GM18511 (cell line): Measurements from ENCODE around the gene ZNF280B.
"Not testable (repeated sequence)": the region's sequence is repeated elsewhere in the genome, so short reads cannot be mapped to it uniquely, and the experiment has no call there.

ENCODE experiments used
- ATAC-seq: cut with Tn5 transposase; IDR thresholded peaks from one replicate; pipeline ENCODE4 v1.9.1; 2021; ENCODE audit warnings: mild to moderate bottlenecking, moderate library complexity; ENCODE audit not compliant: unreplicated experiment

Gene ZNF280B

DNA sequence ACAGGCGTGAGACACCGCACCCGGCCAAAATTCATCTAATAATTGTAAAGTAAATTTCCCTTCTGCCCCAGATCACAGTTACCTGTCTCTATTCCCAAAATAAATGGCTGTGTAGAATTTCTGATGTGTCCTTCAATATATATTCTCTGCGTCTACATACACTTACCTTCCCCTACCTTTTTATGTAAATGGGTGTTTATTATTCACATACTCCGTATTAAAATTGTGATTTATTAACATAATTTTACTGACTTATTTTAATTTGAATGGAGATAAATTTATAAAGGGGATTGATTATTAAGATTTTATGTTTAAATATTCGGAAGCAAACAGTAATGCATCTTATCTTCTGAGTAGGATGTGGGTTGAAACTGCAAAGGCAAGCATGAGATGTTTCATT, 28.0 kb upstream of the ZNF280B start:
- ATAC-seq = no peak

DNA sequence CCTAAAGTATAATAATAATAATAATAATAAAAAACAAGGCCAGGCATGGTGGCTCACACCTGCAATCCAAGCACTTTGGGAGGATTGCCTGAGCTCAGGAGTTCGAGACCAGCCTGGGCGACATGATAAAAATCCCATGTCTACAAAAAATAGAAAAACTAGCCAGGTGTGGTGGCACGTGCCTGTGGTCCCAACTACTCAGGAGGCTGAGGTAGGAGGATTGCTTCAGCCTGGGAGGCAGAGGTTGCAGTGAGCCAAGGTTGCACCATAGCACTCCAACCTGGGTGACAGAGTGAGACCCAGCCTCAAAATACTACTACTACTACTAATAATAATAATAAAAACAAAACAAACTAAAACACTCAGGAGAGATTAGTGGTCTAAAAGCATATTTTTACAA, 27.1 kb upstream of the ZNF280B start:
- no peak for ATAC-seq

DNA sequence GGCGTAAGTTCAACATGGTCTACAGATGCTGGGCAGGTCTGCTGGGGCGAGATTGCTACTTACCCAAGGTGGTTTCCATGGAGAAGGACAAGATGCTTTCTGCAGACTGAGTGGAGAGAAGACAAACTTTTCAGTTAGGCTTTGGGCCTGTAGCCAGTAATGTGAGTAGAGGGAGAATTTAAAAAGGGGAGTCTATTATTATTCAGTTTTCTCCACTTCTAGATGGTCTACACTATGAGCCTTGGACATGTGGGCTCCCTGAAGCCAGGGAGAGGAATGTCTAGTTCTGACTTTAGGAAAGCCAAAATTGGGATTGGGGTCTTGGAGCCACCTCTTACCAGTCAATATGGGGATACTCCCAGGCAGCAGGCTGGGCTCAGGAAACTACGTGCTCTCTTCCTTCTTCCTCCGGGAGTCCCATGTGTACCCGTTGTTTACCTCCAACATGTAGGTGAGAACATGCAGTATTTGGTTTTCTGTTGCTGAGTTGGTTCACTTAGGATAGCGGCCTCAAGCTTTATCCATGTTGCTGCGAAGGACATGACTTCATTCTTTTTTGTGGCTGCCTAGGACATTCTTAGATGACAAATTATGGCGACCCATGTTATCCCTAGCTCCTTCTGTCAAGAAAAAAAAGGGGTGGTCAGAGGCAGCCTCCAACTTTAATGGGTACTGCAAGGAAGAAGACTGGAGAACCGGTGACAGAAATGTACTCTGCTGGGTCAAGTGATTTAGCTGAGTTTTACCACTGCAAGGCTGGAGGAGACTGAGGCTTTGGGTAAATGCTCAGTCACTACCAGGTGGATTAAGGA, 26.3 kb upstream of the ZNF280B start:
- no peak for ATAC-seq

DNA sequence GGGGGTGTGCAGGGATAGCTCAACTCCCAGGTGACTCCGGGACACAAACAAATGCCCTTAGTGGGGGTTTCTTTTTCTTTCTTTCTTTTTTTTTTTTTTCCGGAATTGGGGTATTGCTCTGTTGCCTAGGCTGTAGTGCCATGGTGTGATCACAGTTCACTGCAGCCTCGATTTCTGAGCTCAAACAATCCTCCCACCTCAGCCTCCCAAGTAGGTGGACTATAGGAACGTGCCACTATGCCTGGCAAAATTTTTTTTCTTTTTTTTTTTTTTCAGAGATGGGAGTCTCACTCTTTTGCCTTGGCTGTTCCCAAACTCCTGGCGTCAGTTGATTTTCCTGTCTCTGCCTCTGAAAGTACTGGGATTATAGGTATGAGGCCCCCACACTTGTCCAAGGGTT, 25.3 kb upstream of the ZNF280B start:
- no peak for ATAC-seq

DNA sequence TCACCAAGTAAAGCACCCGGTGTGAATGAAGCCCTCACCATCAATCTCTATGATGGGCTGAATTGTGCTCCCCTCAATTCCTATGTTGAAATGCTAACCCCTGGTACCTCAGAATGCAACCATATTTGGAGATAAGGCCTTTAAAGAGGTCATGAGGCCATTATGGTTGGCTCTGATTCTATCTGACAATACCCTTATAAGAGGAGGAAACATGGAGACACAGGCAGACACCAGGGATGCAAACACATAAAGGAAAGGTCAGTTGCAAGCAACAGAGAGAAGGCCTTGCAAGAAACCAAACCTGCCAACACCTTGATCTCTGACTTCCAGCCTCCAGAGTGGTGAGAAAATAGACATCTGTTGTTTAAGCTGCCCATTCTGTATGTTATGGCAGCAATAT, 24.9 kb upstream of the ZNF280B start:
- ATAC-seq = no peak

DNA sequence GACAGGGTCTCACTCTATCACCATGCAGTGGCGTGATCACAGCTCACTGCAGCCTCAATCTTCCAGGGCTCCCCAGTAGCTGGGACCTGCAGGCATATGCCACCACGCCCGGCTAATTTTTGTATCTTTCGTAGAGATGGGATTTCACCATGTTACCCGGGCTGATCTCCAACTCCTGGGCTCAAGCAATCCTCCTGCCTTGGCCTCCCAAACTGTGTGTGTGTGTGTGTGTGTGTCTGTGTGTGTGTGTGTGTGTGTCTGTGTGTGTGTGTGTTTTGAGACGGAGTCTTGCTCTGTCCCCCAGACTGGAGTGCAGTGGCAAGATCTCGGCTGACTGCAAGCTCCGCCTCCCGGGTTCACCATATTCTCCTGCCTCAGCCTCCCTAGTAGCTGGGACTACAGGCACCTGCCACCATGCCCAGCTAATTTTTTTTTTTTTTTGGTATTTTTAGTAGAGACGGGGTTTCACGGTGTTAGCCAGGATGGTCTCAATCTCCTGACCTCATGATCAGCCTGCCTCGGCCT, 24.1 kb upstream of the ZNF280B start:
- ATAC-seq = not testable (repeated sequence)

DNA sequence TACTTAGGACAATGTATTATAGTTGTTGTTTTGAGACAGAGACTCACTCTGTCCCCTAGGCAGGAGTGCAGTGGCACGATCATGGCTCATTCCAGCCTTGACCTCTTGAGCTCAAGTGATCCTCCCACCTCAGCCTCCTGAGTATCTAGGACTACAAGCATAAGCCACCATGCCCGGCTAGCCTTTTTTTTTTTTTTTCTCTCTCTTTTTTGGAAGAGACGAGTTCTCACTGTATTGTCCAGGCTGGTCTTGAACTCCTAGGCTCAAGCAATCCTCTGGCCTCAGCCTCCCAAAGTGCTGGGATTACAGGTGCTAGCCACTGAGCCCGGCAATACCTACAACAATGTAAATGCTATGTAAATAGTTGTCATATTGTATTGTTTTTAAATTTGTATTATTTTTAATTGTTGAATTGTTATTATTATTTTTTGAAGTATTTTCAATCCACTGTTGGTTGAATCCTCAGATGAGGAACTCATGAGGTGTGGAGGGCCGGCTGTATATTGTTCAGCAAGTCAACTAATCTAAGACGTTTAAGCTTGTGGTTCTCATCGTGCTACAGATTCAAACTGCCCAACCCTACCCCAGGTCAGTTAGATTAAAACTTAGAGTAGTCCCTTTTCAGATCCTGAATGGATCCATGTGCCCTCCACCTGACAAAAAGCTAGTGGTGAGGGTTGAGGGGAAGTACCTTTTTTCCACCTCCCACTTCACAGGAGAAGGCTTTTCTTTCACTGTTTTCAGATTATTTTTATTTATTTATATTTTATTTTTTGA, 23.4 kb upstream of the ZNF280B start:
- no peak for ATAC-seq

DNA sequence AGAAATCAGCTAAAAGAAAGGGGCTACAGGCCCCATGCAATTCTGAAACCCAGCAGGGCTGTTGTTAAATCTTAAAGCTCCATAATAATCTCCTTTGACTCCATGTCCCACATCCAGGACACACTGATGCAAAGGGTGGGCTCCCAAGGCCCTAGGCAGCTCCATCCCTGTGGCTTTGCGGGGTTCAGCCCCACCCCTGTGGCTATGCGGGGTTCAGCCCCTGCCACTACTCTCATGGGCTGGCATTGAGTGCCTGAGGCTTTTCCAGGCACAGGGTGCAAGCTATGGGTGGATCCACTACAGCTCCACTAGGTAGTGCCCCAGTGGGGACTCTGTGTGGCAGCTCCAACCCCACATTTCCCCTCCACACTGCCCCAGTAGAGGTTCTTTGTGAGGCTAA, 20.2 kb upstream of the ZNF280B start:
- no peak for ATAC-seq

DNA sequence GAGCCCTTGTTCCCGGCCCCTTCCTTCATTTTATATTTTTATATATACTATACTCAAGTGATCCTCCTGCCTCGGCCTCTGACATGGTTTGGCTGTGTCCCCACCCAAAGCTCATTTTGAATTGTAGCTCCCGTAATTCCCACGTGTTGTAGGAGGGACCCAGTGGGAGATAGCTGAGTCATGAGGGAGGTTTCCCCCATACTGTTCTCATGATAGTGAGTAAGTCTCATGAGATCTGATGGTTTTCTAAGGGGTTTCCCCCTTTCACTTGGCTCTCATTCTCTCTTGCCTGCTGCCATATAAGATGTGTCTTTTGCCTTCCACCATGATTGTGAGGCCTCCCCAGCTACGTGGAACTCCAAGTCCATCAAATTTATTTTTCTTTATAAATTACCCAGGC, 18.8 kb upstream of the ZNF280B start:
- no peak for ATAC-seq

DNA sequence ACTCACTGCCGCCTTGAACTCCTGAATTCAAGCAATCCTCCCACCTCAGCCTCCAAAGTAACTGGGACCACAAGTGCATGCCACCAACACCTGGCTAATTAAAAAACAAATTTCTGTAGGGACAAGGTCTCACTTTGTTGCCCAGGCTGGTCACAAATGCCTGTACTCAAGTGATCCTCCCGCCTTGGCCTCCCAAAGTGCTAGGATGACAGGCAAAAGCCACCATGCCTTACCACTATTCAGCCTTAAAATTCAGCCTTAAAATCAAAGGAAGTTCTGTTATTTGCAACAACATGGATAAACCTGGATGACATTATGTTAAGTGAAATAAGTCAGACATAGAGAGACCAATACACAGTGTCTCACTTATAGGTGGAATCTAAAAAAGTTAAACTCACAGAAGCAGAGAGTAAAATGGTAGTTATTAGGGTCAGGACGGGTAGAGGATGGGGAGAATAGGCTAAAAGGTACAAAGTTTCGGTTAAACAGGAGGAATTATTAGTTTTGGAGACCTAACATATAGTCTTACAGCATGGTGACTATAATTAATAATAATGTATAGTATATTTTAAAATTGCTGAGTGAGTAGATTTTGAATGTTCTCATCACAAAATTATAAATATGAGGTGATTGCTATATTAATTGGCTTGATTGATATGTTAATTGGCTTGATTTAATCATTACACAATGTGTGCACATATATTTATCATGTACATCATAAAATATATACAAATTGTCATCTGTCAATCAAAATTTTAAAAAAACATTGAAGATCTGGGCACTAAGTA, 17.8 kb upstream of the ZNF280B start:
- ATAC-seq = no peak

DNA sequence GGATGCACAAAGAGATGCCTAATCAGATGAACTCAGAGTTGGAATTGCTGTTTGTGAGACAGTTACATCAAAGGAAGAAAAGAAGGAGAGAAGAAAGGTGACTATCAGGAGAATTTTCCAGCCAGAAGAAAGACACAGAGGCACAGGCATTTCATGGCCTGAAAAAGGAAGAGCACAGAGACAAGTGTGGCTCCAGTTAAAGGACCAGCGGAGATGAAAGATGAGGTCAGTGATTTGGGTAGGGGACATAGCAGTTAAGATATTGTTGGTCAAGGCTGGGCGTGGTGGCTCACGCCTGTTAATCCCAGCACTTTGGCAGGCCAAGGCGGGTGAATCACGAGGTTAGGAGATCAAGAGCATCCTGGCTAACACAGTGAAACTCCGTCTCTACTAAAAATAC, 15.0 kb upstream of the ZNF280B start:
- ATAC-seq = no peak

DNA sequence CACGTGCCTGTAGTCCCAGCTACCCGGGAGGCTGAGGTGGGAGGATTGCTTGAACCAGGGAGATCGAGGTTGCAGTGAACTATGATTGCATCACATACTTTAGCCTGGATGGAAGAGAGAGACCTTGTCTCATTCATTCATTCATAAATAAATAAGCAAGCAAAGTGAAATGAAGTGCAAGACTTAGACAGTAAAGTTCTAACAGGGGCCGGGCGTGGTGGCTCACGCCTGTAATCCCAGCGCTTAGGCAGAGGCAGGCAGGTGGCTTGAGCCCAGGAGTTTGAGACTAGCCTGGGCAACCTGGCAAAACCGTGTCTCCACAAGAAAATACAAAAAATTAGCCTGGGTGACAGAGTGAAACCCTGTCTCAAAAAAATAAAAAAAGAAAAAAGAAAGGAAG, 13.1 kb upstream of the ZNF280B start:
- no peak for ATAC-seq

DNA sequence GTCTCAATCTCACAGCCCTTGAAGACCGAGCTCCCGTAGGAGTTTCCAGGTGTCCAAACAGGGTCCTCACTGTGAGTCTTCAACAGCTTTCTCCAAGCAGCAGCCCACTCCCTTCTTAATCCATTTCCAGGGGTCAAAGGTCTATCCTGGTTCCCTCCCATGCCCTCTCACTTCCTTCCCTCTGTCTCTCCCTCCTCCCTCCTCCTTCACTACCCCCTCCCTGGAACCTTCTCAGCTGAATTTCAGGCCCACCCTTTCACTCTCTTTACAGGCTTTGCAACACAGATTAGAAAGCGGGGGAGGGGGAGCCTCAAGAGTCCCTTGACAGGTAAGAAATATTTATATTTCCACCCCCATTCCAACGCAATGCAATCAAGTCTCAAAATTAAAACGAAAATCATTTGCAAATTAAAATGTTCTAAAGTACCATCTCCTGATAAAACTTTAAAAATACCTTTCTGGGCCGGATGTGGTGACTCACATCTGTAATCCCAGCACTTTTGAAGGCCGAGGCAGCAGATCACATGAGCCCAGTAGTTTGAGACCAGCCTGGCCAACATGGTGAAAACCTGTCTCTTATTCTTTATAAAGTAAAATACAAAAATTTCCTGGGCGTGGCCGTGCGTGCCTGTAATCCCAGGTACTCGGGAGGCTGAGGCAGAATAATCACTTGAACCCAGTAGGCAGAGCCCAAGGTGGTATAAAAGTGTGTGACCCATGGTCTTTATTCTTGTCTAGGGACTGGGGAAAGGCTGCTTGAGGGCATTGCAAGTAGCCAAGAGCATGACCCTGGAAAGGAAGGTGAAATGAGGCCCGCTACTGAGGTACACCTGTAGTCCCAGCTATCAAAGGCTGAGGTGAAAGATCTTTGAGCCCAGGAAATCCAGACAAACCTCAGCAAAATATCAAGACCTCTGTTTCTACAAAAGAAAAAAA, 12.4 kb upstream of the ZNF280B start:
- ATAC-seq = no peak

DNA sequence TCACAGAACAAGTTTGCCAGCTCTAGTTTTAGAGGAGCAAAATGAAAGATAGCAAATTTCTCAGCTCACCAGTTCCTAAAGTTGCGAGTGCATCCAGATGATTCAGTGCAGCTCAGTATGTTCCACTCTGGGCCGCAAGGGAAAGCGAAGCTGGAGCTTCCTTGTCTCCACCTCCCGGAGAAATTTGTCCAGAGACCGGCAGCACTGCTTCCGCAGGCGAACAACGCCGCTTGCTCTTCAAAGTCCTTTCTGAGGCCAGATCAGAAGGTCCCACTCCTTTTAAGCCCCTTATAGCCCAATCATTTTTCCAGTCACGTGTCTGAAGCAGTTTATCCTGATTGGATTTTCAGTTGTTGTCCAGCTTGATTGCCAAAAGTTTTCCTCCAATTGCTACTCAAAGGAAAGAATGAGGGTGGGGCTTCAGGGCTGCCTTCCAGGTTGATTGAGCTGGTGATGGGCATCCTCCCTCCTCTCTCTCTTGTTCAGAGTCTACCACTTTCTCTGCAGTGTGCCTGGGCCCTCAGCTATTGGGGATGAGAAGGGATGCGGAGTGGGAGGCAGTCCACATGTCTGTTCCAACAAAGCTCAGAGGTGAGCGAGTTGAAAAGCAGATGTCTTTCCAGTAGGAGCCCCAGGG, 11.6 kb upstream of the ZNF280B start, which contains the start of gene ZNF280A:
Gene ZNF280A (minus strand): TSS at position 251 of the 637 bp plus-strand sequence. CDS start 4,640 bp downstream, outside the sequence.
- ATAC-seq = no peak

DNA sequence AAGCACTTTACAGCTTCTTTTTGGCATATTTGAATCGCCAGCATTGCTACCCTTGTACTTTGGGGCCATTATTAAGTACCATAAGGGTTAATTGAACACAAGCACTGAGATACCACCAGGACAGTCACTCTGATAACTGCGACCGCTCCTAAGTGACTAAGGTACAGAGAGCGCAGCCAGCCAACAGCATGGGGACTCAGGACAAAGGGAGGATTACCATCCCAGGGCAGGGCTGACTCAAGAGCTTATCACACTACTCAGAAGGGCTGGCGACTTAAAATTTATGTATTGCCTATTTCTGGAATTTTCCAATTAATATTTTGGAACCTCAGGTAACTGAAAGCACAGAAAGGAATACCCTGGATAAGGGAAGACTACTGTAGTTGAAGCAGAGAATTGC, 11.0 kb upstream of the ZNF280B start:
- no peak for ATAC-seq

DNA sequence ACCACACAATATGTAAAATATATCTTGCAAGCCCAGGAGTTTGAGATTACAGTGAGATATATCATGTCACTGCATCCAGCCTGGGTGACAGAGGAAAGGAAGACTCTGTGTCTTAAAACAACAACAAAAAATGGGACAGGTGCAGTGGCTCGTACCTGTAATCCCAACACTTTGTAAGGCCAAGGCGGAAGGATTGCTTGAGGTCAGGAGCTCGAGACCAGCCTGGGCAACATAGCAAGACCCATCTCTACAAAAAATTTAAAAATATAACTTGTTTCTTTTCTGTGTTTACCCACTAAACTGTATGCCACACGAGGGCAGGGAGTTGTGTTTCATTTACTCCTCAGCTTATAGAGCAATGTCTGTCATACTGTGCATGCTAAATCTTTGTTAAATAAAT, 8.4 kb upstream of the ZNF280B start:
- ATAC-seq = no peak

DNA sequence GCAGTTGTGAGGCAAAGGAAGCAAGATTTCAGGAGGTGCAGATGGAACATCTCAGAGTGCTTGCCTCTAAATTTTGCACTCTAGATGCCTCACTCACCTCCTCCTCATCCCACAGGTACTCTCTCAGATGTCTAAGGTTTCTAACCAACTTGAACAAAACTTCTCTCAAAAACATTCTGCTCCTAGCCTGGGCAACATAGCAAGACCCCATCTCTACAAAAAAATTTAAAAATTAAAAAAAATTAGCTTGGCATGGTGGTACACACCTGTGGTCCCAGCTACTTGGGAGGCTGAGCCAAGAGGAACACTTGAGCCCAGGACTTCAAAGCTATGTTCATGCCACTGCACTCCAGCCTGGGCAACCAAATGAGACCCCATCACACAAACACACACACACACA, 7.3 kb upstream of the ZNF280B start:
- no peak for ATAC-seq

DNA sequence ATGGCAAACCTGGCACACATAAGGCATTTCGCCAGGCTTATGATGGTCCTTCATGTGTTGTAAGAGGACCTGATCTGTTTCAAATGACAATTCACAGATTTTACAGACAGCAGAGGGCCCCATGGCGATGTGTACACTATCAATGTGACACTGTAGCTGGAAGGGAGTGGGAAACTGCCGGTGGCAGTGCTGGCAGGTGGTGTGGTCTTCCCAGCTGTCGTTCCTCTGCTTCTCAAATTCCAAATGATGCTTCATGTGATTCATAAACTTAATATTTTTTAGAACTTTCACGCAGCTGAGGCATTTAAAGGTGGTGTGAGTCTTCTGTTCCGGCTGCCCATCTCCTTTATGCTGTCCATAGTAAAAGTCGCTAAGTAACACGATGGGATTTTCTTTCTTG, 5.9 kb upstream of the ZNF280B start:
- not testable (repeated sequence) for ATAC-seq

DNA sequence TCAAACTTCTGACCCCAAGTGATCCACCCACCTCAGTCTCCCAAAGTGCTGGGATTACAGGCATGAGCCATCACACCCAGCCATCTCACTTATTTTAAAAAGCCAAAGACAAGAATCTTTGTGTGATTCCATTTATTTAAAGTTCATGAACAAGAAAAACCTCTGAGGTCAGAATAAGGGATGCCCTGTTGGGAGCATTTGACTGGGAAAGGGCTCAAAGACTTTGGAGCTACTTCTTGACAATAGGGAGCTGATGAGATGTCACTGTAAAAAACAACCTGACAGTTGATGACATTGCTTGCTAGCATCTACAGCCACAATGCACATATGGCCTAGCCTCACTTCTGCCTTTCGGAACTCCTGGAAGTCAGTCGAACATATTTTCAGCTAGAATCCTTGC, 5.1 kb upstream of the ZNF280B start:
- no peak for ATAC-seq

DNA sequence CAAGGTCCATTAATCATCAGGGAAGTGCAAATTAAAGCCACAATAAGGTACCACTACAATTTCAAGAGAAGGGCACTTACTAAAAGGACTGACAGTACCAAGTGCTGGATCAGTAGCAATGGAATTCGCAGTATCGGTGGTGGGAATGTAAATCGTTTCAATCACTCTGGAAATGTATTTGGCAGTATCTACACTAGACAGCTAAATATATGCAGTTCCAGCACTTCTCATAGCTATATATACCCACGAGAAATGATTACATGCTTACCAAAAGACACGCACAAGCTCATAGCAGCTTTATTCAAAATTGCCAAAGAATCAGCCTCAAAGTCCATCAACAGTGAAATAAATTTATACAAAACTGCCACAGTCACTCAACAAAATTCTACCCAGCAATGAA, 4.4 kb upstream of the ZNF280B start:
- no peak for ATAC-seq
